GM12891 (cell line): Measurements from ENCODE around the gene RNF144A.

Experiments used
- DNase-seq: peaks from one replicate; pipeline ENCODE4 v3.0.0; 2011; ENCODE audit warnings: low spot score; ENCODE audit not compliant: insufficient read length
- FAIRE-seq: peaks from 2 replicates; lab custom pipeline; 2011; peaks lifted over from hg19 to GRCh38; lab: Jason Lieb, UNC
- PAX5 ChIP-seq: IDR thresholded peaks from 2 replicates; pipeline ENCODE4 v1.6.1; 2011; ENCODE audit warnings: low read length, moderate library complexity, mild to moderate bottlenecking; ENCODE audit not compliant: insufficient read depth, severe bottlenecking
- POLR2A ChIP-seq: IDR thresholded peaks from 2 replicates; pipeline ENCODE4 v1.6.1; 2011; ENCODE audit warnings: low read depth, low read length, control low read depth
- POLR2AphosphoS5 ChIP-seq: IDR thresholded peaks from 2 replicates; pipeline ENCODE4 v1.6.1; 2011; ENCODE audit warnings: low read depth, low read length, control low read depth
- POU2F2 ChIP-seq: IDR thresholded peaks from 2 replicates; pipeline ENCODE4 v1.6.1; 2011; ENCODE audit warnings: low read depth, mild to moderate bottlenecking, control low read depth, low read length, moderate library complexity
- SPI1 ChIP-seq: IDR thresholded peaks from 2 replicates; pipeline ENCODE4 v1.6.1; 2011; ENCODE audit warnings: low read depth, low read length, control low read depth
- TAF1 ChIP-seq: IDR thresholded peaks from 2 replicates; pipeline ENCODE4 v1.6.1; 2011; ENCODE audit warnings: low read depth, low read length, control low read depth

The RNF144A gene

GRCh38 chr2:6906165-6906741 is 11.0 kb upstream of the RNF144A start:
- FAIRE-seq, result no peak
- TF ChIP-seq SPI1 (no peak), POLR2AphosphoS5 (no peak), PAX5 (no peak), TAF1 (no peak), POU2F2 (no peak)

GRCh38 chr2:6908291-6908690 is 8.9 kb upstream of the RNF144A start:
- FAIRE-seq, result peak; percentile 58
- TF ChIP-seq TAF1 (no peak), POLR2A (no peak), POLR2AphosphoS5 (no peak), POU2F2 (no peak), SPI1 (no peak), PAX5 (no peak)
- no peak for DNase-seq

More at GRCh38 chr2:6906165-6906741, 11.0 kb upstream of the RNF144A start:
- no peak for DNase-seq

- DNase-seq, result no peak
- no peak; the same call in 1 of the 2 replicates for TF ChIP-seq POLR2AphosphoS5
- TF ChIP-seq SPI1, result peak; percentile 91
- no peak; the same call in 1 of the 2 replicates for TF ChIP-seq POU2F2
- no peak for FAIRE-seq
Observed at GRCh38 chr2:6909431-6910385, 7.5 kb upstream of the RNF144A start.

- TF ChIP-seq SPI1, result no peak
- TF ChIP-seq POLR2A, result no peak
- TF ChIP-seq TAF1, result no peak
- TF ChIP-seq PAX5, result no peak
- TF ChIP-seq POLR2AphosphoS5, result no peak
- no peak for TF ChIP-seq POU2F2
- FAIRE-seq (peak; percentile 84), DNase-seq (no peak)
Observed at GRCh38 chr2:6911721-6912120, 5.5 kb upstream of the RNF144A start.

- DNase-seq, result no peak
- TF ChIP-seq TAF1, result no peak
- TF ChIP-seq POU2F2, result no peak
- TF ChIP-seq SPI1, result no peak
- no peak for TF ChIP-seq POLR2A
- no peak for TF ChIP-seq PAX5
- no peak for TF ChIP-seq POLR2AphosphoS5
- FAIRE-seq, result no peak
Observed at GRCh38 chr2:6913415-6914157, 3.6 kb upstream of the RNF144A start.

GRCh38 chr2:6914828-6915227 is 2.4 kb upstream of the RNF144A start:
- DNase-seq (no peak), FAIRE-seq (no peak)
- TF ChIP-seq POLR2A, result no peak
- no peak for TF ChIP-seq TAF1
- no peak for TF ChIP-seq POU2F2
- TF ChIP-seq SPI1, result no peak
- TF ChIP-seq POLR2AphosphoS5, result no peak
- no peak for TF ChIP-seq PAX5

- FAIRE-seq (no peak), DNase-seq (no peak)
- TF ChIP-seq POU2F2, result no peak
- TF ChIP-seq POLR2A, result no peak
- no peak for TF ChIP-seq TAF1
- TF ChIP-seq POLR2AphosphoS5, result no peak
- no peak for TF ChIP-seq SPI1
- TF ChIP-seq PAX5, result no peak
Observed at GRCh38 chr2:6915399-6915798, 1.8 kb upstream of the RNF144A start.

GRCh38 chr2:6916224-6916623 is 988 bp upstream of the RNF144A start:
- no peak for DNase-seq
- no peak for FAIRE-seq
- TF ChIP-seq TAF1 (no peak), SPI1 (no peak), POLR2AphosphoS5 (no peak), POU2F2 (no peak), PAX5 (no peak), POLR2A (no peak)

- TF ChIP-seq POLR2AphosphoS5 (no peak), SPI1 (no peak), POU2F2 (no peak), PAX5 (no peak), POLR2A (no peak), TAF1 (no peak)
- no peak for FAIRE-seq
- DNase-seq, result no peak
Observed at GRCh38 chr2:6916736-6917070, 509 bp upstream of the RNF144A start.
